Suprapubic skin (tissue), 4 donors: ENCODE results near the gene FXYD5.

Experiments
- POLR2A ChIP-seq, 2 donors: fragments of 450-650 bp; IDR thresholded peaks; one replicate each; pipeline ENCODE4 v1.6.1; 2017; ENCODE audit warnings: antibody characterized with exemption in 2 of 2, mild to moderate bottlenecking in 2 of 2, moderate library complexity in 2 of 2
- POLR2AphosphoS5 ChIP-seq, 3 donors: sonication (generic); formaldehyde crosslinking; IDR thresholded peaks; one replicate each; pipeline ENCODE4 v1.6.1; 2017; ENCODE audit warnings: antibody characterized with exemption in 3 of 3
- TF ChIP-seq, protein P1 (sequence below), 2 donors: fragments of 200-600 bp in 1 of 2; fragments of 450-650 bp in 1 of 2; sonication (generic) in 1 of 2; IDR thresholded peaks; one replicate each; pipeline ENCODE4 v1.5.1; 2016 to 2019; ENCODE audit warnings: antibody characterized with exemption in 2 of 2, mild to moderate bottlenecking in 1 of 2, moderate library complexity in 1 of 2

DNA sequence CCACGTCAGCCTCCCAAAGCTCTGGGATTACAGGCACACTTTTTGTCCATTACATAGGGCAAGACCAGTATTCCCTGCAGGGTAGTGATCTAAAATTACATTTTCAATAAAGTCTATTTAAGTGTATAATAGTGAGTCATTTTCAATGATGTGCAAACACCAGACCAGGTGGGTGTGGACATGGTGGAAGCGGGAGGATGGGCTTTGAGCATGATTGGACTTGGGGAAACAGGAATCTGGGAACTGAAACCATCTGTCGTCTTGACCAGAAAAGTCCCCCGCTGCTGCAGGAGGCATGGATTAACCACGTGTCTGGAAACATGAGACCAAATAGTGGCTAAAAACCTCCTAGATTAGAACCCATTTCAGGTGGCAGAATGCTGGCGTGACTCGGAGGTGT lies 34.0 kb upstream of the FXYD5 start:
- TF ChIP-seq, protein P1, sequence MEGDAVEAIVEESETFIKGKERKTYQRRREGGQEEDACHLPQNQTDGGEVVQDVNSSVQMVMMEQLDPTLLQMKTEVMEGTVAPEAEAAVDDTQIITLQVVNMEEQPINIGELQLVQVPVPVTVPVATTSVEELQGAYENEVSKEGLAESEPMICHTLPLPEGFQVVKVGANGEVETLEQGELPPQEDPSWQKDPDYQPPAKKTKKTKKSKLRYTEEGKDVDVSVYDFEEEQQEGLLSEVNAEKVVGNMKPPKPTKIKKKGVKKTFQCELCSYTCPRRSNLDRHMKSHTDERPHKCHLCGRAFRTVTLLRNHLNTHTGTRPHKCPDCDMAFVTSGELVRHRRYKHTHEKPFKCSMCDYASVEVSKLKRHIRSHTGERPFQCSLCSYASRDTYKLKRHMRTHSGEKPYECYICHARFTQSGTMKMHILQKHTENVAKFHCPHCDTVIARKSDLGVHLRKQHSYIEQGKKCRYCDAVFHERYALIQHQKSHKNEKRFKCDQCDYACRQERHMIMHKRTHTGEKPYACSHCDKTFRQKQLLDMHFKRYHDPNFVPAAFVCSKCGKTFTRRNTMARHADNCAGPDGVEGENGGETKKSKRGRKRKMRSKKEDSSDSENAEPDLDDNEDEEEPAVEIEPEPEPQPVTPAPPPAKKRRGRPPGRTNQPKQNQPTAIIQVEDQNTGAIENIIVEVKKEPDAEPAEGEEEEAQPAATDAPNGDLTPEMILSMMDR (IDR thresholded peaks at IDR 0.05), result no peak
- no peak for TF ChIP-seq POLR2AphosphoS5 (IDR thresholded peaks at IDR 0.05)
- no peak for TF ChIP-seq POLR2A (IDR thresholded peaks at IDR 0.05)
